T-helper 2 cell treated with Interferon-gamma antibody and Interleukin-4, amounts not matched to agents 100 ng/mL and 5 ng/mL, for 36 hours (primary cell): ENCODE data around the gene RPA3. TPM values are rescaled to one million over a fixed set of nuclear protein-coding genes. Genes with fewer than 3 reads are reported as not detected.

Experiments used
- intact Hi-C: fragments of 100-400 bp; cut with micrococcal nuclease; formaldehyde crosslinking; loops from one replicate; pipeline ENCODE4 v1.15.1; 2023
- total RNA-seq: library from RNA; stranded (reverse); gene quantifications from 2 replicates; pipeline ENCODE4 v1.2.3, GENCODE V29; 2022

RPA3 gene
- total RNA-seq = 96.1 and 97.9 TPM in 2 replicates

DNA sequence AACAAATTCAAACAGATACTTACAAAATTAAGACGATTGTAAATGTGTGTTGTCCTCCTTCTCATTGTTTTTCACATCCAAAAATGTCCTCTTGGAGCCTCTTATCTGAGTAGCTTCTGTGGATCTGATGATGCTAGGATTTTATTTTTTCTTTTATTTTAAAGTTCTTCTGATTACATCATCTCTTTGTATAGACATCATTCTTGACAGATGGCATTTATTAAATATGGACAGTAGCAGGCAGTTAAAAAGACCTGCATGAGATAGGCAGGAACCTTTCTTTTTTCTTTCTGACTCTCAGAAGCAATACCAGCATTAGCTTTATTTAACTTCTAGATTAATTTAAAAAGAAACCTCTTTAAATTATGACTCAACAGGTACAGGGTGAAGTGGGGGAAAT lies at the start of gene RPA3:
Gene RPA3, minus strand, starts transcription at position 116 of the 400 bp plus-strand sequence. CDS start 78,189 bp downstream, outside the sequence.
- intact Hi-C loops = loop anchor here (2.0 kb wide), 1 partner anchor 42 kb away; no protein-coding TSS in a partner anchor

DNA sequence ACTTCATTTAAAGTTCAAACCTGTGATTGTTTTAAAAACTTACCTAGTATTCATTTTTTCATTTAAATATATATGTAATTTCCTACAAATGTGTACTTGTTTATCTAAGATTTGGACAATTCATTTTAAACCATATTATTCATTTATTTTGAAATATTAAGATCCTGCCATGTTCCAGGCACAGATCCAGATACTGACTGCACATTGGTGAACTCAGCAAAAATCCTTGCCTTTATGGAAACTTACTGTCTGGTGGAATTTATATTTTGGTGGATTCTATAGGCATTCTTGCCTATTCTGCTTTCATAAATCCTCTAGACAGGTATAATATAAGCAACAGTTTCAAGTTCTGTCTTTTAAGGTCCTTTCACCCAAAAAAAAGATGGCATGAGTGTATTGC lies 48.3 kb upstream of the RPA3 start:
- intact Hi-C loops = loop anchor here (10.0 kb wide), 1 partner anchor 528 kb away; no protein-coding TSS in a partner anchor

- intact Hi-C loops = loop anchor here (2.0 to 10.0 kb wide), 3 partner anchors 425 to 529 kb away; no protein-coding TSS in a partner anchor
Measured at GRCh38 chr7:7765422-7765821, 47.0 kb upstream of the RPA3 start.

- intact Hi-C loops = loop anchor here (2.0 to 10.0 kb wide), 6 partner anchors 273 to 582 kb away; partner anchors contain the start of gene C1GALT1
Measured at GRCh38 chr7:7764520-7765396, 46.4 kb upstream of the RPA3 start.

GRCh38 chr7:7761974-7762779 lies 43.8 kb upstream of the RPA3 start:
- intact Hi-C loops = loop anchor here (1.0 to 10.0 kb wide), 9 partner anchors 43 to 580 kb away; partner anchors contain the start of genes C1GALT1, RPA3 and UMAD1

DNA sequence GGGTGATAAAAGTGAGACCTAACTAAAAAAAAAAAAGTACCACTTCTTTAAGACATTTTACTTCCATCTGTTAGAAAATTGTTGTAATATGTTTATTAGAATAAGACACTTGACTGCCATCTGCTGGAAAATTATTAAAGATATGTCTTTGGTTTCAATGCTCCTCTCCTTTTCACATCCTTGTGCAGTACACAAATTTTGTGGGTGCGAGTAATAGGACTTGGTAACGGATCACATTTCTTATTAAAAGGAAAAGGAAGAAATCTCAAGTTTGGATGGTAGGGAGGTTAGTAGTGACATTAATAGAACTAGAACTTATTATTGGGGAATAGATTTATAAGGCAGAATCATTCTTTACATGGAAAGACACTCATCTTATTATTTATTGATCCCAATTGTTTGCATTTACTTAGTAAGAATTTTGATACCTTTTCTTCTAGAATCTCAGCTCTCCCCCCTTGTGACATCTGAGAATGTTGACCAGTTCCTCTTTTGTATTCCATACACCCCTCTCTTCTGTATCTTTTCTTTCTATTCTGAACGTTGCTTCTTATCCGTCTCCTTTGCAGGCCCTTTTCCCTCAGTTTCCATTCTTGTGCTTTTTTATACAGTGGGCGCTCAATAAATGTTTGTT lies 43.0 kb upstream of the RPA3 start:
- intact Hi-C loops = loop anchor here (1.0 to 10.0 kb wide), 6 partner anchors 43 to 579 kb away; partner anchors contain the start of genes C1GALT1 and RPA3

GRCh38 chr7:7757576-7757975 lies 39.2 kb upstream of the RPA3 start:
- intact Hi-C loops = no loop called here

- intact Hi-C loops = no loop called here
Measured at GRCh38 chr7:7756577-7756976, 38.2 kb upstream of the RPA3 start.

- intact Hi-C loops = no loop called here
Measured at GRCh38 chr7:7751243-7752092, 33.1 kb upstream of the RPA3 start.

- intact Hi-C loops = no loop called here
Measured at GRCh38 chr7:7750571-7751242, 32.3 kb upstream of the RPA3 start.

- intact Hi-C loops = no loop called here
Measured at GRCh38 chr7:7746458-7746857, 28.1 kb upstream of the RPA3 start.

DNA sequence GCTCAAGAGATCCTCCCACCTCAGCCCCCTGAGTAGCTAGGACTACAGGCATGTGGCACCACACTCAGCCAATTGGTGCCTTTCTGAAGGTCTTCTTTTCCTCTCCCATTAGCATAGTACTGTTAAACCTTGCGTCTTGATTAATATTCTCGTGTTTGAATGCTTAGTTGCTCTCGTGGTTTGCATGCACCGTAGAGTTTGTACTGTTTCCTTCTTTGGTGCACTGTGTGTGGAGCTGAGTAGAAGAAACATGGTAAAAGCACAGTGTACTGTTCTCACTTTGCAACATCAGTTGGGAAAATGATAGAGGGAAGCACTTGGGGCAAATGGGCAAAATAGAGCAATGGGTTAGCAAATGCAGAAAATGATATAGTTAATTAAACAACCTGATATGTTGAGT lies 27.6 kb upstream of the RPA3 start:
- intact Hi-C loops = no loop called here

GRCh38 chr7:7745258-7745657 lies 26.9 kb upstream of the RPA3 start:
- intact Hi-C loops = no loop called here

- intact Hi-C loops = no loop called here
Measured at GRCh38 chr7:7742223-7742622, 23.8 kb upstream of the RPA3 start.

- intact Hi-C loops = no loop called here
Measured at GRCh38 chr7:7740037-7740355, 21.6 kb upstream of the RPA3 start.

DNA sequence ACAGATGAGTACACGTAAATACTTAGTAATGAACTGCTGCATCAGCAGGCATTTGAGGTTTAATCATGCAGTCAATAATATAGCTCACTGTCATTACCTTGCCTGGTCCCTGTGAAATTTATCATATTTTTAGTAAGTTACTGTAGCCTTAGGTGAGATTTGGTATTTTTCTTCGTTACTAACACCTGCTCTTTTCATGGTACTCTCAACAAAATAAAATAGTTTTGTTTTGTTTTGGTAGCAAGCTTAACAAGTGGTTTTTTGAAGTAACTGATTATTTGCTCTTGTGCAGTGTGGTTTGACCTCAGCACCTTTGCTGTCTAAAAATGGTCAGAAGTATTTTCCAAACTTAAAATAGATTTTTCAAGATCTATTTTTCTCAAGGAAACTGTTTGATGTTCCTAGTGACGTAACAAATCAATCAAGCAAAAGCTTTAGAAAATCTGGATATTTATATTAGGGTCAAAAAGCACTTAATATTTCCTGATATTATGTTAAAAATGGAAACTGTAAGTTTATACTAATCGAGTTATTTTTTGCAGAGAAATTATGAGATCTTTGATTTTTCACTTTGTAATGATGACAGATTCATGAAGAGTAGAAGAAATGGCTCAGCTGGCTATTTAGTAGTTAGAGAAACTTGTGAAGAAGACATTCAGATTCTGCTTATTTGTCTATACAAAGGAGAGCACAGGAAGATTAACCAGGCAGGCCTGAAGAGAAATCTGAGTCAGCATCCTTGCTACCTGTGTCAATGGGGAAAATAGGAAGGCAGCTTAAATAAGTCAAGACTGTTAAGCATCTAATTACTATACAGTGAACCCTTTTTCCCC lies 21.0 kb upstream of the RPA3 start:
- intact Hi-C loops = no loop called here

DNA sequence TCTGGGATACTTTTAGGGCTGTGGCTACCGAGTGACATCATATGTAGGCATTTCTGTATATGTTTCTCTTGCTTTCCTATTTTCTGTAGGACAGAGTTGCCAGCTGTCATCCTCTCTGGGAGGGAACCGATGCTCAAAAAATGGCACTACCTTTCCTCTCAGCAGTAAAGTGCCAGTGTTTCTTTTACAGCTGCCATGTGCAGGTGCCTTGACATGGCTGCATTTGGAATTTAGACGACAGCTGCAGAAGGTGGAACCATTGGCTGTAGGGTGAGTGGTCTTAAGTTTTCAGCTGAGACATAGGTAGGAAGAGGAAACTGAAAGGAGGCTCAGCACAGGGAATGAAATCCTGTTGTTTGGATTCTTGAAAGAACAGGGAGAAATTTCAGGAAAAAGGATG lies 20.2 kb upstream of the RPA3 start:
- intact Hi-C loops = no loop called here

DNA sequence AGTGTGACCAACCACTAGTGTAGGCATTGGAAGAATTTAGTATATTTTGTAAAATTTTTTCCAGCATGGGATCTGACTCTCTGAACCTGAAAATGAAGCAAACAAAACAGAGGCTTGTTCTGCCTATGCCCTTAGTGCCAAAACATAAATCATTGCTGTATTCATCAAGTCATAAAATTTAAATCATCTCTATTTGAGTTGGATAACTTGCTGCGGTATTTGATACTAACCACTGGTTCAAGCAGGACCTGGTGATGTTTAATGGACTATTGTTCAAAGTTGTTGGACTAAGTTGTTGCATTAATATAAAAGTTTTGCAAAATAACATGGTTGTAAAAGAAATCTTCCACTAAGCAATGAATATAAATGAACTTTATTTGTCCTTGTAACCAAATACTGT lies 19.8 kb upstream of the RPA3 start:
- intact Hi-C loops = no loop called here

DNA sequence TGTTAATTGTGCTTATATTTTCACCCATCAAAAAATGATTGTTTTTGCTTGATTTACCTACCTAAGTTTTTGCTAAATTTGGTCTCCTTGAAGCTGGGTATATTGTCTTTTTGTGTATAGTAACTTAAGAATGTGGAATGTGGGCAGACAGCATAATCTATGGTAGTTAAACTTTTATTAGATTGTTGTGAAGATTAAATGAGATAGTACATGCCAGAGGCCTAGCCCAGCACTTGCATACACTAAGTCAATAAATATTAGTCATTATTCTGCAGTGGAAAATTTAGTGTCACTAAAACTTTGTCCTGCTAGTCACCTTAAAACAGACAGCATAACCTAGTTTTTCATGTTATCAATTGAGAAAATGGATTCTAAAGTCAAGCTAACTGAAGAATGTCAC lies 19.3 kb upstream of the RPA3 start:
- intact Hi-C loops = no loop called here
